ENCODE measurements around the gene CYFIP1. TPM values are rescaled to one million over a fixed set of nuclear protein-coding genes. Genes with fewer than 3 reads are reported as not detected.

The CYFIP1 gene
- total and polyA plus RNA-seq, 9 of the 15 experiments (the other 6 are each of a cell fraction or from before 2014, with no cell fraction given): 3.8 to 59.8 (median 28.3) TPM

GRCh38 chr15:22969489-22969888 is 10.7 kb downstream of the CYFIP1 start:
- no peak overlapping the region for H2AFZ ChIP-seq (ENCODE audit: low read depth, low read length)
- H3K4me2 ChIP-seq (ENCODE audit: insufficient read depth, low read length): no peak overlapping the region
- H3K4me3 ChIP-seq: no peak overlapping the region
- no peaks in the 10 kb centered on the region for H3K27me3 ChIP-seq (ENCODE audit: control insufficient read depth in 2 of 2, insufficient read depth in 2 of 2, low read length in 2 of 2)
- in situ Hi-C loops (cut with MboI): no loop called here
- intact Hi-C loops (cut with micrococcal nuclease): no loop called here
- H3K79me2 ChIP-seq (ENCODE audit: control insufficient read depth, insufficient read depth, low read length): peaks cover 43% of the 10 kb centered on the region
- DNase-seq (ENCODE audit: extremely low read depth in 1 of 4, low spot score in 3 of 4) (no peak), FAIRE-seq (no peak), ATAC-seq (no peak)
- BruUV-seq (replicated peaks): no TSS peak
- H3K36me3 ChIP-seq (ENCODE audit: control insufficient read depth, insufficient read depth, low read length): no peaks in the 10 kb centered on the region
- ChIA-PET CTCF (ENCODE audit: low intra/inter-chr PET ratio) (no interaction called here), POLR2A (no interaction called here)
- peaks cover 3% of the 10 kb centered on the region for H3K9me1 ChIP-seq (ENCODE audit: control insufficient read depth, insufficient read depth, low read length)
- H3K9me3 ChIP-seq (replicated peaks; ENCODE audit: control insufficient read depth, insufficient read depth, low read depth, low read length): no peaks in the 10 kb centered on the region
- WGBS (ENCODE audit: insufficient coverage, low coverage, missing lambda C conversion rate): 96% methylated on average over 3 of the region's 3 CpGs
- H3K9ac ChIP-seq (ENCODE audit: insufficient read depth in 1 of 2, low read depth in 2 of 2, low read length in 2 of 2): no peak overlapping the region
- no peak overlapping the region for H3K27ac ChIP-seq (ENCODE audit: extremely low read depth, low read depth, low read length)
- peaks cover 0 to under 1% of the 10 kb centered on the region in 2 experiments; a peak in 2 of 5 replicates for H3K4me1 ChIP-seq (replicated peaks in 1 of 2; ENCODE audit: control insufficient read depth in 2 of 2, insufficient read depth in 2 of 2, low read length in 2 of 2)
- peaks cover 4% of the 10 kb centered on the region; the same call in 1 of the 2 replicates for H4K20me1 ChIP-seq (replicated peaks; ENCODE audit: control insufficient read depth, insufficient read depth, low read length)
- TF ChIP-seq ZNF311 (CRISPR knock-in tag; IDR thresholded peaks at IDR 0.05) (no peak), ZFPM2 (CRISPR knock-in tag; IDR thresholded peaks at IDR 0.05) (no peak), ESRRB (CRISPR knock-in tag; IDR thresholded peaks at IDR 0.05; ENCODE audit: borderline replicate concordance) (no peak), BCOR (IDR thresholded peaks at IDR 0.05) (no peak), RUNX1 (IDR thresholded peaks at IDR 0.05; ENCODE audit: low read depth) (no peak), ZNF354B (CRISPR knock-in tag; IDR thresholded peaks at IDR 0.05) (peak; percentile 58; the same call in 1 of the 2 replicates), HDAC6 (IDR thresholded peaks at IDR 0.05; ENCODE audit: low read depth, low read length) (no peak), DNMT1 (IDR thresholded peaks at IDR 0.05) (no peak), ELK1 (CRISPR knock-in tag; IDR thresholded peaks at IDR 0.05) (no peak), SETDB1 (IDR thresholded peaks at IDR 0.05; ENCODE audit: low read length) (no peak), MTF1 (CRISPR knock-in tag; IDR thresholded peaks at IDR 0.05; ENCODE audit: borderline replicate concordance) (no peak), NELFE (IDR thresholded peaks at IDR 0.05; ENCODE audit: insufficient read depth, insufficient read length) (no peak), ZNF318 (IDR thresholded peaks at IDR 0.05; ENCODE audit: borderline replicate concordance in 1 of 2, low read depth in 1 of 2) (no peak), ZNF507 (tag; conservative IDR thresholded peaks at IDR 0.05) (peak; percentile 95), RAD21 (CRISPR knock-in tag; conservative IDR thresholded peaks at IDR 0.05 in 1 of 2, IDR thresholded peaks at IDR 0.05 in 1 of 2) (no peak)

All from K562 (cell line).